Head of caudate nucleus (tissue), 42 donors: ENCODE results near the gene DNASE2B.

Experiments
- DNase-seq, 42 donors: peaks; one replicate each; pipeline versions ENCODE4 v3.0.0 to v3.0.0-alpha.2; 2020 to 2021; ENCODE audit warnings: mixed read lengths in 7 of 42
- intact Hi-C: fragments of 100-400 bp; cut with DNase I; formaldehyde crosslinking; loops from one replicate; pipeline ENCODE4 v1.15.0; 2022

Gene DNASE2B

DNA sequence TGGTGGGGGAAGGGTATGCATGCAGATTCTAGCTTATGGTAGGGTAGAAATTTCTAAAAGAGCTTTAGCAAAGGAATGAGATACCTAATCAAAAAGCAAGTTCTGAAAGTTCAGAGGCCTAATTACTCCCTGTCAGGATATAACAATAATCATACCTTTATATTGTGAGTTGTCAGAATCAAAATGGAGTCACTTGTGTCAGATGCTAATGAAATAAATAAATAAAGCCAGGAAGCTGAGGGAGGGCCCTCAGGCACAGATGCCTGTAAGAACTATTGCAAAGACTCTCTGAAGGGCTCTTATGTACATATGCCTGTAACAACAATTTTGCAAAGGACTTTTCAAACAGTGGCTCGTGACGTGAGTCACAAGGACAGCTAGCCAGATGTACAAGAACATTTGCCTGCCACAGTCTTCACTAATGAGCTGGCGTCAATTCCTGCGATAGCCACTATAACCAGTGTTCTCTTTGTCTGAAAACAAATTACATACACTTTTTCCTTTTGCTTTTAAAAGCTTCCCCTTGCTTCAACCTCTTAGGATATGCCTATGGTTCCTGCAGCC lies 27.4 kb upstream of the DNASE2B start:
- no peak for DNase-seq
- intact Hi-C loops = no loop called here

DNA sequence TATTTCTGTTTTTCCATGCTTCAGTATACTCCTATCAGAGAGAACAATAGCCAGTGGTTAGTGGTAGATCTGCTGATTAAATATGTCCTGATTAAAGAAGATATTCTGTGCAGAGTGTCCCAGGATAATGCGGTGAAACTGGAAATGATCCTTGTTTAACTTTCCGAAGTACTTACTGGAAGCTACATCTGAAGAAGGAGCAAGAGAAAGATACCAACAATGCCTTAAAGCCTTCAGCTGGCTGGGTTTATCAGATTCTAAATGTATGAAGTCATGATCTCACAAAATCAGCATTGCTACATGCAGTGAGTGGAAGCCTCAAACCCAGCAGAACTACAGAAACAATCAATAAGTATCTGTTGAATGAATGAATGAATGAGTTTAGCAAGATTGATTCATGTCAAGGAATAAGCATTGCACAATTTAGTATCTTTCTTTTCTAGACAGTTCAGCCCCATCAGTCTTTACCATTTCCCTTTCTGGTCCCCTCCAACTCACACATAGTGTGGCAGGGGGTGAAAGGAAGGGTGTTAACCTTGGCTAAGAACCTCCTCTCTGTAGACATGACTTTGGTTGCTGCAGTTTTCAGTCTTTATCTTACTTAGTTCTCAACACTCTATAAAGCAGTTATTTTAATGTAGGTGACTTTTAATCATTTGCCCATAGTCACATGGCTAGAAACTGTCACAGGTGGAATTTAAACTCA lies 24.7 kb upstream of the DNASE2B start:
- intact Hi-C loops = no loop called here
- no peak for DNase-seq

DNA sequence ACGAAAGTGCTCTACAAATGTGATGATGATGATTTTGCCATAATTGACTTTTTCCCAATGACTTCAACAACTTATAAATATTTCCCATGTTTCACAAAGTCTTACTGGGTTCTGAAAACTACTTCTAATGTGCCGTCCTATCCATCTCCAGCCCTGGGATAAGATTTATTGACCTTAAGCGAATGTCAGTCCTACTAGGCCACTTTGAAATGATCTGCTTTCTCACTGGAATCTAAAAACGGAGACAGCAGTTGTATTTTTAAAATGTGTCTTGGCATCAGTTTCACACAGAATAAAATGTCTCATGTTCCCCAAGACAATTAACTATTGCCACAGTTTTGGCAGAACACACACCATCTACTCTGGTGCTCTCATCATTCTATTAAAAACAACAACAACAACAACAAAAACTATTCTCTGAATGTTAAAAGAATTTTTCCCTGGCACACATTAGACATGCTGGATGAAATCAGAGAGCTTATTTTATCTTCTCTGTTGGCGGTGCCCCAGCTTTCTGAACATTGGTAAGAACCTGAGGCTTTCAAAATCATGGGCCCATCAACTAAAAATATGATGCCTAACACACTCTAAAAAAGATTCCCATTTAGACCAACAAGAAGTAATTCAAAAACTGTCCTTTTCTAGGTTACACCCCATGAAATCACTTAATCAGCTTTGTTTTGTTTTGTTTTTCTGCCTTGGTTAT lies 23.1 kb upstream of the DNASE2B start:
- intact Hi-C loops = no loop called here

DNA sequence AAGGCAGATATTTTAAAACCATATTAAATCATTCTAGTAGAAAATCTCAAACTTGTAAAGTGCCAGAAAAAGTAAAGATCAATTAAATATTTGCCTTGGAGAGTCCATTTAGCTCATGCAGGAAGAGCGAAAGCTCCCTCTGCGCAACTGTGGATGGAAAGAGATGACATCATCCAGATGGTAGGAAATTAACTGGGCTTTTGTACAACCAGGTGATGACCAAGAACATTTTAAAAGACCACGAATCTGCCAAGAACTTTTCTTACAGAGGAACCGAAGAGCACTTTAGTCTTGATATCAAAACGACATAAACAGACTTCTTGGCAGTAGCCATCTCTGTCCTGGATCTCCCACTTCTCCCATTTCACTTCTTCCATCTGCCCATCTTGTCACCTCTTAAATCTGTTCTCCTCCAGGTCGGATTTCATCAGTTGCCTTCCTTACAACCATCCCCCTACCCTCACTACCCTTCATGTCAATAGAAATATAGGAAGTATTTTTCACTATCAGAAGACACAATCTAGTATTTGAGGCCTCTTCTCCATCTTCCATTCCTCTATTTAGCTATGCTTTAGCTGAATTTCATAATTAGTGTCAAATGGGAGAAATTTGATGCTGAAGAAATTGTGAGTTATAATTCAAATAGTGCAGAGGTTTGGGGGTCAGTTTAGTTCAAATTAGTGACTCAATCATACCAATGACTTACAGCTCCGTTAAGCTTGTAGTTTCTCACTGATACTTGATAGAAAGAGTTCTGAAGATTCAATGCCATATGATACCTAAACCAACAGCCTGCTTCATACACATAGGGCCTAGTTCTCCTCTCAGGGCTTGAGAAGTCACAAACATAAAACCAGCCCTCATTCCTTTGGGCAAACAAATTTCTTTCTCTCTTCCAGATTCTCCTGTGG lies 22.0 kb upstream of the DNASE2B start:
- no peak for DNase-seq
- intact Hi-C loops = no loop called here

More for the DNA sequence above, 23.1 kb upstream of the DNASE2B start:
- peak in 10 of 42 donors; percentile 14 to 68 (median 38) for DNase-seq

DNA sequence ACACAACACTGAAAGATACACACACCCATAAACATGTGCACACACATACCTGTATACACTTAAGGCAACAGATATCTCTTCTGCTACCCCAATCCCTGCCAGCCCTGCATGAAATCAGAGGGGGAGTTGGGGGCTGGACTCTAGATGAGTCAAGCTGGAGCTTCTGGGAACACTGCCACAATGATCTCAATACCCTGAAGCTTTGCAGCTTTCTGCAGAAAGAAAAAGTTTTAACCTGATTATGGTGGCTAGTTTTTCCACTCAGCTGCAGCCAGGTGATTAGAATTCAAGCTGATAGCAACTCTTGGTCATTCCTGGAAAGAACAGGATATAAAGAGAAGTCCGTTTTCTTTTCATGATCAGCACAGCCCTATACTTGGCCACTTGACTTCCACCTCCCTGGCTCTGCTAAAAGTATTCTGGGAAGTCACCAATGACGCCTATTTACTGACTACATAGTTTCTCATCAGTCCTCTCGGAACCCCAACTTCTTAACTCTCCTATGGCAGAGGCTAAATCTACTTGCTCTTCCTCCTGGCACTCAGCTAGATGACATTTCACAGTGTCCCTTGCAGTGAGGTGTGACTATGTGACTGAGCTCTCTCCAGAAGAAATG lies 20.7 kb upstream of the DNASE2B start:
- intact Hi-C loops = no loop called here
- DNase-seq = peak in 1 of 42 donors; percentile 29

DNA sequence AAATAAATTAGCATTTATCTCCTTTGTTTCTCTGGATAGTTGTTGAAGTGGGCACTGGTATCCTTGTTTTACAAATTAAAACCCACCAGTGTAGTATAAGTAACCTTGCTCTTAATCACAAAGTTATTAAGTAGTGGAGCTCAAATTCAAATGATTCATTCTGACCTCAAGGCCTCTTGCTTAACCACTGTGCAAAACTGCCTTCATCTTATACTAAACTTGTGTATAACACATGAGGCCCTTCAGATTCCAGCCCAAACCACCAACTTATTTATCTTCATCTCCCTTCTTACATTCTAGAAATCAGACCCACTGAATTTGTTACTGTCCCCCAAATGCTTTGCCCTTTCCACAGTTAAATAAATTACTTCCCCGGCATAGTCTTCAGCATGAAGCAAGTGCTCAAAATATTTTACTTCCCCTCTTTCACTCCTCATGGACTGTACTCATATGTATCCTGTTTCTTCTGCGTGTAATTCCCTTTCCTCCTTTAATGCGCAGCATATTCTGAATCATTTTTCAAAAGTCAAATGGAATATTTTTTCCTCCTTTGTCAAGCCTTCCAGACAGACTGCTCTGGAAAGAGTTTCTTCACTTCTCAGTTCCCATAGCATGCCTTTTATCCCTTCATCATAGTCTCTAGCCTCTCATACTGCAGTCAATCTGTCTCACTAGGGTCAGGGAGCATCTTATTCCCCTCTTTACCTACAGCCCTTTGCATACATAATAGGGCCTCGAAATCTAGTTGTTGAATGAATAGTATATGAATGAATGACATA lies 19.0 kb upstream of the DNASE2B start:
- intact Hi-C loops = no loop called here
- DNase-seq = no peak

DNA sequence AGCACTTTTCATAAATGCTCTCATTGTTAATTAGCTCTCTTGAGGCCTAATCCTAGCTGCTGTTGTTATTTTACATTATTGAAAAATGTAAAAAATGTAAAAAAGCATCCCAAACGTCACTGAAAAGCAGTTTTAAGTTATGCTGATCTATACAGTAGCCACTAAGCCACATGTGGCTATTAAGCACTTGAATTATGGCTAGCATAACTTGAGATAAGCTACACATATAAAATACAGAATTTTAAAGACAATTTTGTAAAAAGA lies 18.4 kb upstream of the DNASE2B start:
- no peak for DNase-seq
- intact Hi-C loops = no loop called here

DNA sequence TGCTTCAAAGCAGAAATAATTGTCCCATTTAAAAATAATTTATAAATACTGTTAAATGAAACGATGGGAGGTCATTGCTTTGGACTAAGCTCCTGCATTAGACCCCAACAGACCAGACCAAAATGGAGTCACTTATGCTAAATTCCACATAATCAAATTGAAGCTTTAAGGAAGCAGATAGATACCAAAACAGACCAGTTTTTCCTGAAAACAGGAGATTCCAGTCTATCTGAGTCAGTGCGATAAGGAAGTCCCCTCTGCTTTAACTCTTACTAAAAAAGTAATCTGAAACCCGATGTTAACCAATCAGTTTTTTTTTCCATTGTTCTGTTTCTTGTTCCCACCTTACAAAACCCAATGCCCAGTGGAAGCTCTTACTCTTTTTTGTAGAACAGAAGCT lies 16.2 kb upstream of the DNASE2B start:
- intact Hi-C loops = no loop called here
- DNase-seq = no peak

DNA sequence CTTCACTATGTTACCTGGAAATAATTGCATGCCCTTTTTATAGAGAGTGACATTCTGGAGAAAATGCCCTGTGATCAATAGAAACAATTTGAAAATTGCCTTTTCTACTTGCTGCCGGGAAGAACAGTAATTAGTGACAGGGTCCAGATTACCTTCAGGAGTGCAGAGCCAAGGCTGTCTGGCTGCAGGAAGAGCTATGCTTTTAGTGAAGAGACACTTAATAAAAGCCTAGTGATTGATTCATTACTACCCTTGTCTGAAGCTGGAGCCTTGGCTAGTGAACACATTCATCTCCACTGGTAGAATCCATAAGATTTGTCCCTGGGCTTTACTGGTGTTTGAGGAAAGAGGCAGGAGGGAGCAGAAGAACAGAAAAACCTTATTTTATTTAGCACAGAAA lies 12.9 kb upstream of the DNASE2B start:
- DNase-seq = no peak
- intact Hi-C loops = no loop called here

DNA sequence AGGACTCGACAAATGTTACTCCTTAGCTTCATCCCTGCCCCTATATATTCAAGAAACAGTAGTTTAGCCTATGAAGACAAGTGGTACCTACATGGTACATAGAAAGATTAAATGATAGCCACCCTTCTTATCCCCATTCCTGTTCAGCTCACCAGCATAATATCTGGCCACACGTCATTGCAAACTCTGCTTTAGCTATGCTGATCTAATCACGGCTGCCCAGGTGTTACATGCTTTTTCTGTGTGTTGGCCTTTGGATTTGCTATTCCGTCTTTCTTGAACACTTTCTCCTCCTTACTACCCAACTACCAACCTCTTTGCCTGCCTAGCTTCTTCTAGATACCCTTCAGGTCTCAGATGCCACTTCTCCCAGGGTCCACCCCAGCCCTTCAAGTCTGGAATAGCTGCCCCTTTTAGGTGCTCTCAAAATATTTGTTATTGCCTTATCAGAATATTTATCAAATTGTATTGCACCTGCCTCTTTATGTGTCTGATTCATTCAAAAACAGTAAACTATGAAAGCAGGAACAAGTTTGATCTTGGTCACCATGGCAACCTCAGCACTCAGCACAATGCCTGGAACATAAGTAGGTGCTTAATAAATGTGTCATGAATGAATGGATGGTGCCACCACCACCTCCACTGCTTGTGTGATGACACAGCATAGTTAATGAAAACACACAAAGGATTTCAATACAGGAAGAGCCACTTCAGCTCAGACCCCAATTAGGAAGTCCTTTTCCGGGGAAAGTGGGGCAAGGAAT lies 11.4 kb upstream of the DNASE2B start:
- DNase-seq = peak in 14 of 42 donors; percentile 16 to 61 (median 33)
- intact Hi-C loops = no loop called here

DNA sequence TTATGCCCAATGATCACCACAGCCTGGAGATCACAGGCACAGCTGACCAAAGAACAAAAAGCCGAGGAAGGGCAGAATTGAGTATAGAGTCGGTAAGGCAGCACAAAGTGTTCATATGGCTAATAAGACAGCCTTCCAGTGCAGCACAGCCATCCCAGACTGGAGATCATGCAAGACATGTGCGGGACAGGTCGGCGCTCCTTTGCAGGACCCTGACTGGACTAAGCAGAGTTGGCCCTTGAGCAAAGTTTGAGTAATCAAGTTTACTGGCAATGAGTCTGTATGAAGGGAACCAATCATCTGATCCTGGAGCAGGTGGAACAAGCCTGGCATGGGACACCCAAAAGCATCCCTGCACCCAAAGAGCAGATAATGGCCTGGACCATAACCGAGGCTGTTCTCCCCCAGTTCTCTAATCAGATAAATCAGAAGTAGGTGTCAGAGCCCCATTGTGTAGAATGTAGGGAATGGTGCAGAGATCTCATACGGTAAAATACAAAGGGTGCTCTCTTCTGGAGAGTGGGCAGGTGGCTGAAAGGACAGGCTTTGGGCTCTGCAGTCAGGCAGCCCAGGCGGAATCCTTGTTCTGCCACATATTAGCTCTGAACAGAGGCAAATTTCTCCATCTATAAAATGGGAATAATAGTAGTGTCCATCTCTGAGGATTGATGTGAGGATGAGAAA lies 10.7 kb upstream of the DNASE2B start:
- intact Hi-C loops = no loop called here

DNA sequence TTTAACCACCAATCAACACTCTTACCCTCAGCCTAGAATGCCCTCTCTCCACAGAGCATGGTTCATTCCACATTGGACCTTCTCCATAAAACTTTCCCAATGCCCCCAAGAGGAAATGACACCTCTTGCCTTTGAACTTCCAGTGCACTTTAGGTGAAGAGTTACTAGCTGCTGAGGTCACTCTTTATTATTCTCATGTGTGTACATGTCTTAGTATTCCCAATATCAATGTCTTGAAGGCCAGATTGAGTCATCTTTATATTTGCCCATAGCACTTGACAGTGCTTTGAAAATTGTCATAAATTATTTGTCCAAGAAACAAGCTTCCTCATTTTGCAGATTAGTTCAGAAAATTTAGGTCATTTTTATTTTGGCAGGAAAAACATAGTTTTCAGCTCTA lies 8.1 kb upstream of the DNASE2B start:
- intact Hi-C loops = no loop called here
- no peak for DNase-seq

More for the DNA sequence above, 10.7 kb upstream of the DNASE2B start:
- peak in 10 of 42 donors; percentile 28 to 67 (median 38) for DNase-seq

DNA sequence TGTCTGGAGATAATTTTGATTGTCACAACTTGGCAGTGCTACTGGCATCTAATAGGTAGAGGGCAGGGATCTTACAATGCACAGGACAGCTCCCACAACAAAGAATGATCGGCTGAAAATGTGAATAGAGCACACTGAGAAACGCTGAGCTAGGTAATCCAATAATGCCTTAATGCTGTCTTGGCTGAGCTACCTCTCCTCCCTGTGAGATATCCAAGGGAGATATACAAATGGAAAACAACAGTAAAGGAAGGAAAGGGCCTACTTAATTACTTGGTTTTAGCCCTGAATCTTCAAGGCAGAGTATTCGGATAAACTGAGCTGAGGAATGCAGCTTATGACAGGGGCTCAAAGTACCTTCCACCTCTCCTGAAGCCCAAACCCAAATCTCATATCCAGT lies 2.9 kb downstream of the DNASE2B start:
- intact Hi-C loops = no loop called here
- no peak for DNase-seq

DNA sequence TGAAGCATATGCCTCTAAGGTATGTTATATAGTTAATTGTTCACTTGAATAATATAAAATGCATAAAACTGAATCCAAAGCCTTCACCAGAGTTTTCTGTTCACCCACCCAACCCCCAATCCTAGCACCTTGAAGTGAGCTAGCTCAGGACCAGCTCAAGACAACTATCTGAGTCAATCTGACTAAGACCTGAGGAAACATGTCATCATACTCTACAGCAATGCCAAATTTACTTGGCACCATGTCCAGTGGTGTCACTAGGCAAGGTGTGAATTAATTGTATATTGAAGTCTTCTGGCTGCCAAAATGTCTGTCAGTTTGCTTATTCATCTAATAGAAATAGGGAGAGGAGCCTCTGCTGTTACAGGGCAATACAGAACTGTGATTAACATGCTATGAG lies 3.8 kb downstream of the DNASE2B start:
- DNase-seq = no peak
- intact Hi-C loops = no loop called here

DNA sequence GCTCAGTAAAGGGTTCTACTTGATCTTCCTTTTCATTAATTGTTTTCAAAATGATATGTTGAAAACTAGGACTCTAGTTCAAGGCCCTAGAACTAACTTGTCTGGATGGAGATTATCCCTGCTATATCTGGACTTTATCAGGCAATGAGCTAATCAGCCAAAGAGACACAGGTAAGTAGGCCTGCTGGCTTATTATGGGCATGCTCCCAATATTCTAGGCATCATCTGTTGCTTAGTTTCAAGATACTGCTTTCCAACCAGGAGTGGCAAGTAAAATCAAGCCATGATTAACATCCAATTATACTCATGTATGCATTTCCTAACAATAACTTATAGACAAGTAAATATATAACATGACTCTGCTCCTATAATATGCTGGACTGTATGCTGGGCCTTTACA lies 4.2 kb downstream of the DNASE2B start:
- intact Hi-C loops = no loop called here
- no peak for DNase-seq

DNA sequence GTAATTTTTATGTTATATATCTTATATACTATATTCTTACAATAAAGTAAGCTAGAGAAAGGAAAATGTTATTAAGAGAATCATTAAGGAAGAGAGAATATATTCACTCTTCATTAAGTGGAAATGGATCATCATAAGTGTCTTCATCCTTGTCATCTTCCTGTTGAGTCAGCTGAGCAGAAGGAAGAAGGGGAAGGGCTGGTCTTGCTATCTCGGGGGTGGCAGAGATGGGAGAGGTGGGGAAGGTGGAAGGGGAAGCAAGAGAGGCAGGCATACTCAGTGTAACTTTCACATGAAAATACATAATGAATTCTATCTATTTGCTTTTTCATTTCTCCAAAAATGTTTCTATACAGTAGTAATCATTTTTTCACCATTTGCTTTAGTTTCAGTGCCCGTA lies 5.1 kb downstream of the DNASE2B start:
- intact Hi-C loops = no loop called here

DNA sequence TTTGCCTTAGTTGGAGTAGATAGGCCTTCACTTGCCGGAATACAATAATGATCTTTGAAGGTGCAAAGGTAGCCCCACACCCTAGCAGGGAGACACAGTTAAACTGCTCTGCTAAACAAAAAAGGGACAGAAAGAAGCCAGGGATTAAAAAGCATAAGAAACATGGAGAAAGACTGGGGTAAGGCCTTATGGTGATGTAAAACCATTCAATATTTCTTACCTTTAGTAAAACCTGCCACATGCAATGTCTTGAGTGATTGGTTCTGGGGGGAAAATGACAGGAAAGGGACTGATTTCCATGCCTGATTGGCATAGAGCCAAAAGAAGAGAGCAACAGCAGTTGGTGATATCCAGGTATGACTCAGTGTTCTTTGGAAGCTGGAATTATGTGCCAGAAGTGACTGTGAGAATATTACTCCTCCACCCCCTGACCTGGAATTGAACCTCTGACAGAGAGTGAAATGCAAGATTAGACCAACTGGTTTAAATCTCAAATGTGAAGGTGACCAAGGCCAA lies 8.1 kb downstream of the DNASE2B start:
- intact Hi-C loops = no loop called here
- DNase-seq = peak in 14 of 42 donors; percentile 11 to 61 (median 26)

More for the DNA sequence above, 5.1 kb downstream of the DNASE2B start:
- DNase-seq = no peak
